ENCODE results near the gene CPXM1.

The CPXM1 gene

GRCh38 chr20:2845607-2846006 is 45.2 kb upstream of the CPXM1 start:
- ATAC-seq: no peak
- TF ChIP-seq TSHZ2 (CRISPR knock-in tag; IDR thresholded peaks at IDR 0.05) (no peak), ZC3H10 (CRISPR knock-in tag; IDR thresholded peaks at IDR 0.05) (no peak), CREB5 (CRISPR knock-in tag; IDR thresholded peaks at IDR 0.05; ENCODE audit: low read depth) (no peak), PPARA (CRISPR knock-in tag; IDR thresholded peaks at IDR 0.05; ENCODE audit: borderline replicate concordance) (no peak), BACH2 (CRISPR knock-in tag; IDR thresholded peaks at IDR 0.05; ENCODE audit: borderline replicate concordance) (no peak), TOX (CRISPR knock-in tag; IDR thresholded peaks at IDR 0.05; ENCODE audit: borderline replicate concordance) (no peak), ZFP3 (CRISPR knock-in tag; IDR thresholded peaks at IDR 0.05) (no peak), ARNTL (CRISPR knock-in tag; IDR thresholded peaks at IDR 0.05; ENCODE audit: borderline replicate concordance, low read depth) (no peak), SNAI2 (CRISPR knock-in tag; IDR thresholded peaks at IDR 0.05) (no peak), RARB (CRISPR knock-in tag; IDR thresholded peaks at IDR 0.05) (no peak), ZFP30 (CRISPR knock-in tag; IDR thresholded peaks at IDR 0.05) (no peak), ESRRG (CRISPR knock-in tag; IDR thresholded peaks at IDR 0.05) (no peak)
- TF ChIP-seq, protein P1, sequence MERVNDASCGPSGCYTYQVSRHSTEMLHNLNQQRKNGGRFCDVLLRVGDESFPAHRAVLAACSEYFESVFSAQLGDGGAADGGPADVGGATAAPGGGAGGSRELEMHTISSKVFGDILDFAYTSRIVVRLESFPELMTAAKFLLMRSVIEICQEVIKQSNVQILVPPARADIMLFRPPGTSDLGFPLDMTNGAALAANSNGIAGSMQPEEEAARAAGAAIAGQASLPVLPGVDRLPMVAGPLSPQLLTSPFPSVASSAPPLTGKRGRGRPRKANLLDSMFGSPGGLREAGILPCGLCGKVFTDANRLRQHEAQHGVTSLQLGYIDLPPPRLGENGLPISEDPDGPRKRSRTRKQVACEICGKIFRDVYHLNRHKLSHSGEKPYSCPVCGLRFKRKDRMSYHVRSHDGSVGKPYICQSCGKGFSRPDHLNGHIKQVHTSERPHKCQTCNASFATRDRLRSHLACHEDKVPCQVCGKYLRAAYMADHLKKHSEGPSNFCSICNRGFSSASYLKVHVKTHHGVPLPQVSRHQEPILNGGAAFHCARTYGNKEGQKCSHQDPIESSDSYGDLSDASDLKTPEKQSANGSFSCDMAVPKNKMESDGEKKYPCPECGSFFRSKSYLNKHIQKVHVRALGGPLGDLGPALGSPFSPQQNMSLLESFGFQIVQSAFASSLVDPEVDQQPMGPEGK (CRISPR knock-in tag; IDR thresholded peaks at IDR 0.05; ENCODE audit: borderline replicate concordance): no peak

DNA sequence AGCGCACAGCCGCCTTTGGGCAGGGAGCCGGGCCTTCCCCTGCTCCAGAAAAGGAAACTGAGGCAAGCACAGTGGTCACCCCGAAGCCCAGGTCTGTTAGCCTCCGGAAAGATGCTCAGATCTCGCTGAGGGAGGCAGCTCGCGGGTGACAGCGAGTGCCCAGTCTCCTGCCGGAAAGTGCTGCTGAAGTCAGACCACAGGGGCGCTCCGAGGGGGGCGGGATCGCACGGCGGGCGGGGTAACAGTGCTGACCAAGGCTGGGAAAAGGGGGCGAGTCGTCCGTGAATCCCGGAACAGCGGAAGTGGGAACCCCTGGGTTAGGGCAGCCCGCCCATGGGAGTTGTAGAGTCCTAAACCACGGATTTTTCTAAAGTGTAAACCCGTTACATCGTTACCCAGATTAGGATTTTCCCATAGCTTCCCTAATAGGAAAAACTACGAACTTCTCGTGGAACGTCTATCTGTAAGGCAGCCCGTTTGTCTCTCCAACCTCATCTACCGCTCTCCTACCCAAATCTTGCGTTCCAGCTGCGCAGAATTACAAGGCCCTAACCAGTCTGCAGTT is 40.6 kb upstream of the CPXM1 start:
- ATAC-seq: peak; percentile 83
- TF ChIP-seq BACH2 (CRISPR knock-in tag; IDR thresholded peaks at IDR 0.05; ENCODE audit: borderline replicate concordance) (no peak), ZFP3 (CRISPR knock-in tag; IDR thresholded peaks at IDR 0.05) (no peak), ZNF565 (CRISPR knock-in tag; conservative IDR thresholded peaks at IDR 0.05; ENCODE audit: low read depth) (no peak), ZC3H10 (CRISPR knock-in tag; IDR thresholded peaks at IDR 0.05) (no peak), ARNTL (CRISPR knock-in tag; IDR thresholded peaks at IDR 0.05; ENCODE audit: borderline replicate concordance, low read depth) (no peak), ESRRG (CRISPR knock-in tag; IDR thresholded peaks at IDR 0.05) (no peak)

GRCh38 chr20:2840138-2840966 is 39.9 kb upstream of the CPXM1 start, which contains the start of the genes PCED1A and VPS16:
Gene PCED1A, minus strand, starts transcription at chr20:2840655. Its CDS starts 743 bp downstream, at chr20:2839912.
Gene VPS16, plus strand, starts transcription at chr20:2840745. Its CDS starts 30 bp downstream, at chr20:2840775.
- TF ChIP-seq ARNTL (CRISPR knock-in tag; IDR thresholded peaks at IDR 0.05; ENCODE audit: borderline replicate concordance, low read depth) (0 out of 2 replicates have a peak, but pooled peaks have one; percentile 14), ESRRG (CRISPR knock-in tag; IDR thresholded peaks at IDR 0.05) (no peak), RARB (CRISPR knock-in tag; IDR thresholded peaks at IDR 0.05) (no peak), OSR1 (CRISPR knock-in tag; IDR thresholded peaks at IDR 0.05) (no peak), PPARA (CRISPR knock-in tag; IDR thresholded peaks at IDR 0.05; ENCODE audit: borderline replicate concordance) (no peak), SNAI2 (CRISPR knock-in tag; IDR thresholded peaks at IDR 0.05) (0 out of 2 replicates have a peak, but pooled peaks have one; percentile 12), ZFP3 (CRISPR knock-in tag; IDR thresholded peaks at IDR 0.05) (peak; percentile 90), ZNF565 (CRISPR knock-in tag; conservative IDR thresholded peaks at IDR 0.05; ENCODE audit: low read depth) (0 out of 2 replicates have a peak, but pooled peaks have one; percentile 5)
- peak; percentile 99 for ATAC-seq

DNA sequence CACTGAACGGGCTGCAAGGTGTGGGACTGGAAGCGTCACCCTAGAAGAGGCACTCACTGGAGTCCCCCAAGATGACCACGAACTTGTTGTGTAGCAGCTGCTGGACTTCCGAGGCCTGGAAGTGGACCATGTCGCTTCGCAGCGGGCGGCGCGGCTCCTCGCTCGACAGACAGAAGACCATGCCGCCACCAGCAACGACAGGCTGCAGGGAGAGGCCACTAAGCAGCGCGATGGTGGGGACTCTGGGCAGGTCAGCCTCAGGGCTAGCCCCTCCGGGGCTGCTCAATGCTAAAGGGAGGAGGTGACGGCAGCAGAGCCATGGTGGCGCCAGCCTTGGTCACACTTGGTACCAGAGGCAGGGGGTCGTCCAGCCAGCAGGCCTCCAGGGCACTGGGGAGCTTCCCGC is 39.3 kb upstream of the CPXM1 start:
- ATAC-seq: no peak
- TF ChIP-seq ZC3H10 (CRISPR knock-in tag; IDR thresholded peaks at IDR 0.05) (no peak), SNAI2 (CRISPR knock-in tag; IDR thresholded peaks at IDR 0.05) (no peak), BACH2 (CRISPR knock-in tag; IDR thresholded peaks at IDR 0.05; ENCODE audit: borderline replicate concordance) (no peak), ISL1 (CRISPR knock-in tag; IDR thresholded peaks at IDR 0.05) (no peak), POU6F1 (CRISPR knock-in tag; IDR thresholded peaks at IDR 0.05; ENCODE audit: borderline replicate concordance, low read depth) (no peak), TCF4 (CRISPR knock-in tag; IDR thresholded peaks at IDR 0.05; ENCODE audit: borderline replicate concordance) (no peak), PPARA (CRISPR knock-in tag; IDR thresholded peaks at IDR 0.05; ENCODE audit: borderline replicate concordance) (no peak), ARNTL (CRISPR knock-in tag; IDR thresholded peaks at IDR 0.05; ENCODE audit: borderline replicate concordance, low read depth) (no peak), ZFP3 (CRISPR knock-in tag; IDR thresholded peaks at IDR 0.05) (no peak), CSDC2 (CRISPR knock-in tag; IDR thresholded peaks at IDR 0.05) (no peak), OSR1 (CRISPR knock-in tag; IDR thresholded peaks at IDR 0.05) (no peak), ESRRG (CRISPR knock-in tag; IDR thresholded peaks at IDR 0.05) (no peak)
- TF ChIP-seq, protein P1 (CRISPR knock-in tag; IDR thresholded peaks at IDR 0.05; ENCODE audit: borderline replicate concordance): no peak
- TF ChIP-seq, protein P2, sequence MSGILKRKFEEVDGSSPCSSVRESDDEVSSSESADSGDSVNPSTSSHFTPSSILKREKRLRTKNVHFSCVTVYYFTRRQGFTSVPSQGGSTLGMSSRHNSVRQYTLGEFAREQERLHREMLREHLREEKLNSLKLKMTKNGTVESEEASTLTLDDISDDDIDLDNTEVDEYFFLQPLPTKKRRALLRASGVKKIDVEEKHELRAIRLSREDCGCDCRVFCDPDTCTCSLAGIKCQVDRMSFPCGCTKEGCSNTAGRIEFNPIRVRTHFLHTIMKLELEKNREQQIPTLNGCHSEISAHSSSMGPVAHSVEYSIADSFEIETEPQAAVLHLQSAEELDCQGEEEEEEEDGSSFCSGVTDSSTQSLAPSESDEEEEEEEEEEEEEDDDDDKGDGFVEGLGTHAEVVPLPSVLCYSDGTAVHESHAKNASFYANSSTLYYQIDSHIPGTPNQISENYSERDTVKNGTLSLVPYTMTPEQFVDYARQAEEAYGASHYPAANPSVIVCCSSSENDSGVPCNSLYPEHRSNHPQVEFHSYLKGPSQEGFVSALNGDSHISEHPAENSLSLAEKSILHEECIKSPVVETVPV (CRISPR knock-in tag; IDR thresholded peaks at IDR 0.05): no peak

Measured in SK-N-SH treated with all-trans-retinoic acid at 6 μM for 48 hours (cell line).